HepG2 (cell line): ENCODE measurements around the gene DBNDD2.

ENCODE experiments used
- HNRNPUL1 ChIP-seq: fragments of 200-400 bp; formaldehyde crosslinking; IDR thresholded peaks from 2 replicates; pipeline ENCODE4 v1.6.1; 2017; ENCODE audit warnings: low read depth, mild to moderate bottlenecking, low read length, moderate library complexity
- KLF6 ChIP-seq: IDR thresholded peaks from 2 replicates; pipeline ENCODE4 v1.8.0; 2016; ENCODE audit warnings: missing biosample characterization, missing genetic modification reagents
- MAFK ChIP-seq, 2 experiments: IDR thresholded peaks in 1 of 2; conservative IDR thresholded peaks in 1 of 2; 2 replicates each; pipeline ENCODE4 v1.6.1; 2011; ENCODE audit warnings: improper control_type of control experiment in 2 of 2, low read length in 2 of 2
- MXI1 ChIP-seq: IDR thresholded peaks from 3 replicates; pipeline ENCODE4 v1.6.1; 2012; ENCODE audit warnings: low read depth, low read length, inconsistent platforms, borderline replicate concordance
- POLR2AphosphoS5 ChIP-seq: IDR thresholded peaks from 2 replicates; pipeline ENCODE4 v1.6.1; 2012; ENCODE audit warnings: low read depth, low read length
- ZFX ChIP-seq: sonication (generic); formaldehyde crosslinking; IDR thresholded peaks from 2 replicates; pipeline ENCODE4 v1.4.0; 2020; ENCODE audit warnings: mild to moderate bottlenecking, low read depth, missing genetic modification reagents, moderate library complexity
- TF ChIP-seq, protein P1 (sequence below): sonication (generic); formaldehyde crosslinking; IDR thresholded peaks from 2 replicates; pipeline ENCODE4 v1.5.0; 2020; ENCODE audit warnings: mild to moderate bottlenecking, missing genetic modification reagents, moderate library complexity

GRCh38 chr20:45366631-45367030 lies 41.5 kb upstream of the DBNDD2 start:
- TF ChIP-seq ZFX (no peak), KLF6 (CRISPR knock-in tag) (no peak), POLR2AphosphoS5 (no peak), HNRNPUL1 (no peak), MAFK (conservative IDR thresholded peaks at IDR 0.05 in 1 of 2, IDR thresholded peaks at IDR 0.05 in 1 of 2; ENCODE audit: low read length in 2 of 2) (no peak), MXI1 (no peak)
- TF ChIP-seq, protein P1, sequence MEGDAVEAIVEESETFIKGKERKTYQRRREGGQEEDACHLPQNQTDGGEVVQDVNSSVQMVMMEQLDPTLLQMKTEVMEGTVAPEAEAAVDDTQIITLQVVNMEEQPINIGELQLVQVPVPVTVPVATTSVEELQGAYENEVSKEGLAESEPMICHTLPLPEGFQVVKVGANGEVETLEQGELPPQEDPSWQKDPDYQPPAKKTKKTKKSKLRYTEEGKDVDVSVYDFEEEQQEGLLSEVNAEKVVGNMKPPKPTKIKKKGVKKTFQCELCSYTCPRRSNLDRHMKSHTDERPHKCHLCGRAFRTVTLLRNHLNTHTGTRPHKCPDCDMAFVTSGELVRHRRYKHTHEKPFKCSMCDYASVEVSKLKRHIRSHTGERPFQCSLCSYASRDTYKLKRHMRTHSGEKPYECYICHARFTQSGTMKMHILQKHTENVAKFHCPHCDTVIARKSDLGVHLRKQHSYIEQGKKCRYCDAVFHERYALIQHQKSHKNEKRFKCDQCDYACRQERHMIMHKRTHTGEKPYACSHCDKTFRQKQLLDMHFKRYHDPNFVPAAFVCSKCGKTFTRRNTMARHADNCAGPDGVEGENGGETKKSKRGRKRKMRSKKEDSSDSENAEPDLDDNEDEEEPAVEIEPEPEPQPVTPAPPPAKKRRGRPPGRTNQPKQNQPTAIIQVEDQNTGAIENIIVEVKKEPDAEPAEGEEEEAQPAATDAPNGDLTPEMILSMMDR (CRISPR knock-in tag): no peak
